ENCODE measurements around the gene TEK. TPM values are rescaled to one million over a fixed set of nuclear protein-coding genes. Genes with fewer than 3 reads are reported as not detected.

Gene TEK
- 10 to 100 TPM in 3 of 4 donors, 1 to 10 TPM in 1; 4.4 to 25.3 (median 13.2) TPM for total RNA-seq

GRCh38 chr9:27108981-27109541 is at the start of gene TEK:
Gene TEK (plus strand): TSS chr9:27109225. CDS start chr9:27109591, 366 bp downstream.
- Histone ChIP-seq H3K4me1 (no peaks in the 10 kb centered on the region), H3K4me3 (peak within 1 kb of the TSS; percentile 21 to 43), H3K36me3 (no peaks in the 10 kb centered on the region), H3K9me3 (no peaks in the 10 kb centered on the region), H3K27ac (peak within 1 kb of the TSS in 2 of 4 donors; percentile 14 to 54), H3K27me3 (no peaks in the 10 kb centered on the region)
- WGBS, 2 donors (ENCODE audit: low coverage in 1 of 2) = 48 to 51% methylated on average over 5 to 6 of the region's 9 CpGs
- TF ChIP-seq POLR2A (IDR thresholded peaks at IDR 0.05) (no peak), CTCF (IDR thresholded peaks at IDR 0.05) (no peak)
- no peak for ATAC-seq

- 81 to 85% methylated on average over 1 of the region's 1 CpG for WGBS, 2 donors (ENCODE audit: low coverage in 1 of 2)
- H3K36me3 ChIP-seq = peaks cover 0 to 61% of the 10 kb centered on the region in 2 donors
- H3K4me1 ChIP-seq = no peaks in the 10 kb centered on the region
- H3K9me3 ChIP-seq = no peaks in the 10 kb centered on the region
- H3K27ac ChIP-seq = no peak overlapping the region
- no peaks in the 10 kb centered on the region for H3K27me3 ChIP-seq
- TF ChIP-seq EP300 (IDR thresholded peaks at IDR 0.05) (no peak), POLR2A (IDR thresholded peaks at IDR 0.05) (no peak), POLR2AphosphoS5 (IDR thresholded peaks at IDR 0.05) (no peak), CTCF (IDR thresholded peaks at IDR 0.05) (no peak)
- ATAC-seq = no peak
- H3K4me3 ChIP-seq = no peak overlapping the region
Observed at GRCh38 chr9:27059412-27059811, 49.6 kb upstream of the TEK start.

- Histone ChIP-seq H3K27me3 (no peaks in the 10 kb centered on the region), H3K36me3 (peaks cover 0 to 61% of the 10 kb centered on the region in 2 donors), H3K4me1 (no peaks in the 10 kb centered on the region), H3K9me3 (no peaks in the 10 kb centered on the region), H3K27ac (no peak overlapping the region), H3K4me3 (no peak overlapping the region)
- no peak for TF ChIP-seq EP300 (IDR thresholded peaks at IDR 0.05)
- no peak for TF ChIP-seq POLR2AphosphoS5 (IDR thresholded peaks at IDR 0.05)
- no peak for TF ChIP-seq POLR2A (IDR thresholded peaks at IDR 0.05)
- no peak for TF ChIP-seq CTCF (IDR thresholded peaks at IDR 0.05)
- ATAC-seq = no peak
Observed at GRCh38 chr9:27059907-27060306, 49.1 kb upstream of the TEK start.

- H3K36me3 ChIP-seq = peaks cover 0 to 40% of the 10 kb centered on the region in 2 donors
- TF ChIP-seq POLR2AphosphoS5 (IDR thresholded peaks at IDR 0.05) = no peak
- WGBS, 2 donors (ENCODE audit: low coverage in 1 of 2) = 67% methylated on average over 1 of the region's 1 CpG; no CpG with 5 or more reads in 1 of the 2 donors
- H3K9me3 ChIP-seq = no peaks in the 10 kb centered on the region
- H3K4me1 ChIP-seq = no peaks in the 10 kb centered on the region
- H3K27ac ChIP-seq = no peak overlapping the region
- ATAC-seq = no peak
- H3K4me3 ChIP-seq = no peak overlapping the region
- no peaks in the 10 kb centered on the region for H3K27me3 ChIP-seq
Observed at GRCh38 chr9:27065288-27065687, 43.7 kb upstream of the TEK start.

GRCh38 chr9:27073841-27074728 is 34.9 kb upstream of the TEK start:
- Histone ChIP-seq H3K9me3 (no peaks in the 10 kb centered on the region), H3K27me3 (no peaks in the 10 kb centered on the region), H3K4me1 (no peaks in the 10 kb centered on the region), H3K36me3 (peaks cover 0 to 38% of the 10 kb centered on the region in 2 donors), H3K27ac (no peak overlapping the region), H3K4me3 (no peak overlapping the region)
- TF ChIP-seq EP300 (IDR thresholded peaks at IDR 0.05) = no peak
- TF ChIP-seq CTCF (IDR thresholded peaks at IDR 0.05) = no peak
- no peak for TF ChIP-seq POLR2A (IDR thresholded peaks at IDR 0.05)
- no peak for TF ChIP-seq POLR2AphosphoS5 (IDR thresholded peaks at IDR 0.05)
- no peak for ATAC-seq
- 89 to 100% methylated on average over 2 to 3 of the region's 4 CpGs for WGBS, 2 donors (ENCODE audit: low coverage in 1 of 2)
